ENCODE data around the gene IER5.
A peak's percentile ranks its signal among the peaks of the same experiment; 100 is the strongest.

IER5 gene

GRCh38 chr1:181099152-181100014 is 10.9 kb downstream of the IER5 start:
- DNase-seq (ENCODE audit: low read depth): no peak

DNA sequence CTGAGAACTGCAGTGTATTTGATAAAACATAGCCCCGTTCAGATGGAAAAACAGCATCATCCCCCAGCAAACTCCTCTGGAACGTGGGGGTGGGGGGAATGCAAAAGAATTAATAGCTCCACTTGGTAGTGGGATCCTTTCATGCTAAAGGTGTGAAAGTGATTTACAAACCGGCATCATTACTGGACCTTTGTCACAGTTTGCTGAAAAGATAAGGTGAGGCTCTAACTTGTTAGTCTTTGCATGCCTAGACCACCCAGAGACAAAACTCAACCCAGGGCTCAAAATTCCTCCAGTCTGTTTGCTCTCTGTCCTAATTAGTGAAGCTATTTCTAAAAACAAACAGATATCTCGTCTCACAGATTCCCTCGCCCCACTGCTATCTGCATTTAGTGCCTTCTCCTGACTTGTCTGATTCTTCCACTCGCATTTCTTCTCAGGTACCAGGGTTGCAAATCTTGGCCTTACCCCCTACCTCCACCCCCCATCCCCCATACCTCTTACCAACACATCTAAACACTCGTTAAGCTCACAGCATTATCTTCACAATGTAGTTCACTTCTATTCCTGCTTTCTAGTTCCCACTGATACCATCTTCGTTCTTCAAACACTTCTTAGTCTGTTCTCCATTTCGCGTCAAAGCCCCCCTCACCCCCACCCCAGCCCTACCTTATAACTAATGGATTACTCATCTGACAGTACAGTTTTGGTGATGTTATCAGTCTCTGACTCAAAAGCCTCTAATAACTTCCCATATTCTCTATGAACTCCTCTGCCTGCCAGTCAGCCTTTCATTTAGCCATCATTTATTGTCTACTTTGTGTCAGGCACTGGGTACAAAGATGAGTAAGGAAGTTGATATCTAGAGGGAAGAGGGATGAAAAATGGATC is 11.8 kb downstream of the IER5 start:
- no peak for DNase-seq (ENCODE audit: low read depth)

DNA sequence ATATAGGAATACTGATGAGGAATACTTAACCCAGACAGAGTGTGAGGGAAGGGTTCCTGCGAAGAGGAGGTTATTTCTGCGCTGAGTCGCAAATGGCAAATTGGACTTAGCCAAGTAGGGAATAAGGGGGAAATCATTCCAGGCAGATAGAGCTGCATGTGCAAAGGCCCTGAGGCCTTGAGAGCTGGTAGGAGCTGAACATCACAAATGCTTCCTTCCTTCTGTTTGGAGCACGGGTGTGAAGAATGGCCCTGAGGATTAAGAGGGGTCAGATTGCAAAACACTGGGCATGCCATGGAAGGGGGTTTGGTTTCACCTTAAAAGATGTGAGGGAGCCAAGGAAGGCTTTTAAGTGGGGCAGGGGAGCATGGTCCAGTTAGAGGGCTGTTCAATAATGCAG is 12.4 kb downstream of the IER5 start:
- no peak for DNase-seq (ENCODE audit: low read depth)

DNA sequence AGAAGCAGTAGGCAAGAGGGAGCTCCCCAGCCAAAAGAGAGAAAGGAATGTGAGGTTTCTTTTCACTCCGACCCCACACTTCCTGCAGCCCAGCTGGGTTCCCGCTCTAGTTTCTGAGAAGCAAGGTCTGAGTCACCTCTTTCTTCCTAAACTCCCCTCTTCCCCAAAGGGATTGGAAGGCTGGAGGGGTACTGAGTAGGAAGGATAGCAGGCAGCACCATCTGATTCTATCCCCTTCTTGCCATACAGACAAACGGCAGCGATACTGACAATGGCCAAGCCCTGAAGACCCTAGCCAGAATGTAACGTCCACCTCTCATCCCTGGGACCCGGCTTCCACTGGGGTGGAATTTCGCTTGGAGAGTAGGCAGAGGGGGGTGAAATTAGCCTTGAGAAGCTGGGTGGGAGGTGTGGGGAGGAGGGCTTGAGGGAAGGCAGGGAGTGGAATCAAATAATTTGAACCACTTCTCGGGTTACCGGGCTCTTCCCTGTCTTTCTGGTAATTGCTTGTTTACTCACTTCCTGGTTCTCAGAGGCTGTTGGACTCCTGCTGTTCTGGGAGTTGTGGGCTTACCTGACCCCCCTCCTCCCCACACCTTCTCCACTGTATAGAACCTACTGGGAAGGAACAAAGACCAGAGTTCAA is 13.2 kb downstream of the IER5 start:
- no peak for DNase-seq (ENCODE audit: low read depth)

DNA sequence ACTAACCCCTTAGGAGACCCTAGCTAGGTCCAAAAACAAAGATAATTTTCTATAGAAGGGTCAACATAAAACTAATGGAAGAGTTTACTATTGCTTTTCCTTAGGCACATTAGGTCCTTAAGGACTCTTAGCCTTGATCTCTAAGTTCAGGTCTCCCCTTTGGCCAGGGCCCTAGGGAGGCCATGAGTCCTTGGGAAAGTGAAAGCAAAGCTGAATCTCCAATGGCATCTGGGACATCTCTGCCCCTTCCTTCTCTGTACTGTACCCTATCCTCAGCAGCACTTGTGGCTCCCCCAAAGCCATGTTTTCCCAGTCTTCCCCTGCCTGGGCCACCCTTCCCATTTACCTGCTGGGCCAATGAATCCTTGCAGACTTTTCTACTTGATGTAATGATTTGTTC is 14.3 kb downstream of the IER5 start:
- DNase-seq (ENCODE audit: low read depth): no peak

- no peak for DNase-seq (ENCODE audit: low read depth)
Observed at GRCh38 chr1:181103399-181103798, 14.9 kb downstream of the IER5 start.

DNA sequence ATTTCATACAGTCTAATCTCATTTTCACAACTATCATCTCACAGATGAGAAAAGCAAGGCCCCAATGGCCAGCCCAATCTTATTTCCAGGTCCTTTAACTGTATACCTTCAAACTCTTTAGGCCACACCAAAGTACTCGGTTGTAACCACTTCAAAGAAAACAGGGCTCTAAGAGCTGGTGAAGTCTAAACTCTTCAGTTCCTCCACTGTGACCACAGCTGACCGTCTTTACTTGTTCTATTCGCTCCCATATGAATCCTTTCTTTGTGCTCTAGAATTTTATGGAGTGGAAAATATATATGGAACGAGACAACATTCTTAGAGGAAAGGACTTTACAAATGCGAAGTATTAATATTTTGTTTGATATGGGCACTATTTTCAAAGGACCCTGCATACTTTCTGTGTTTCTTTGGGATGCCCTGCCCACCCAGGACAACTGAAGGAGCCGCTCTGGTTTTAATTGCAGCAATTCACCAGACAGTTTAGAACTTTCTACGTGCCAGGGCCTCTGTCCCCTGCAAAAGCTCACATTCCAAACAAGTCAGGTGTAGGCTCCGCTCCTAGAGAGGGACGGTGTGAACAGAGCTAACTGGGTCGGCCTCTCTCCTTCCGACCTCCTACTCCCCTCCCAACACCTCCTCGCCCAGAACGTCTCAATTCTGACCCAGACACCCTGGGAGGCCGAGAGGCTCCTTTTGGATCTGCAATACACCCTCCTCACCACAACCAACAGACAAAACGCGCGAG is 15.7 kb downstream of the IER5 start:
- no peak for DNase-seq (ENCODE audit: low read depth)

DNA sequence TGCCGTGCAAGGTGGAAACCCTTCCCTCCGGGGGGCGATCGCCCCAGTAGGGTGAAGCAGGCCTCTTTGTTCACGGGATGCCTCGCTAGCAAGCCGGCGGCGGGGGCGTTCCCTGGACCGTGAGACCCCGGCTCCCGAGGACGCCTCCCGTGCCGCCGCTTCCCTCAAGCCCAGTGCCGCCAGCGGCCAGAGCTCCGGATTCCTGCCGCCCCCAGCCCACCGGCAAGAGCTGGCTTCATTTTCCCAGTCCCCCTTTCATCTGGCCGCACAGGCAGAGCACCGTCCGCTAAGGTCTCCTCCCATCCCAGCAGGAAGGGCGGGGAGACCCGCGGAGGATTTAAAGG is 16.3 kb downstream of the IER5 start:
- DNase-seq (ENCODE audit: low read depth): no peak

GRCh38 chr1:181105134-181106021 is 16.9 kb downstream of the IER5 start:
- DNase-seq (ENCODE audit: low read depth): peak; percentile 80

GRCh38 chr1:181106022-181106312 is 17.5 kb downstream of the IER5 start:
- DNase-seq (ENCODE audit: low read depth): no peak

- DNase-seq (ENCODE audit: low read depth): no peak
Observed at GRCh38 chr1:181106479-181106878, 18.0 kb downstream of the IER5 start.

DNA sequence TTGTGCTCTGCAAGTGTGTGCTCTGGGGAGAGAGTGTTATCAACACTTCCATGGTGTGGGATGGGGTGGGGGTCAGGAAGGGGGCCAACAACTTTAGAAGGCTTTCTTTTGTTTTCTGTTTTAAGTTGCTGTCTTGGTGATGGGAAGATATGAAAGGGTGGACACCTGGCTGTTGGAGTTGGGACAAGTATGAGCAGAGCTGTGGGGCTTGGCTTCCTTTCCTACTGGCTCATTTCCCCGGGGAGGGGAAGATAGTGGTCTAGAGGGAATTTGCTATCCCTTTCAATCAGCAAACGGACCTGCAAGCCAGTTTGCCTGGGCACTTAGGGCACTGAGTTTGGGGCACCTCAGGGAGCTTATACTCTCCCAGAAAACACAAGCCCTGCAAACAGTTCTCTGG is 19.2 kb downstream of the IER5 start:
- no peak for DNase-seq (ENCODE audit: low read depth)

- DNase-seq (ENCODE audit: low read depth): no peak
Observed at GRCh38 chr1:181108304-181108867, 19.9 kb downstream of the IER5 start.

DNA sequence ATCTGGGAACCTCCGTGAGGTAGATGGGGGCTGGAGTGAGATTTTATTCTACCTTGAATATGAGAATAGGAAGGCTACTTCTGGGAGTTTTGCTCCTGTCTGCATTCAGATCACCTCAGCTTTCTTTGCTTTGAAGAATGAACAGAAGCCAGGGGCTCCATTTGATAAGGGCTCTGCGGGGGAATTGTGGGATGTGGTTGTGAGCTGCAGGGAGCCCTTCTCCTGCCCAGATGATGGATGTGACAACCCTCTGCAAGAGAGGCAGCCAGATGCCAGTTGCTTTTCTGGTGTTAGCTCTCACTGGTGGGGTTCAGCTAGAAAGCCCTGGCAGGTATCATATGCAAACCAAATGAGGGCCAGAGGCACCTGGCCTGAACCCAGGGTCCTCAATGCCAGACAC is 21.5 kb downstream of the IER5 start:
- no peak for DNase-seq (ENCODE audit: low read depth)

DNA sequence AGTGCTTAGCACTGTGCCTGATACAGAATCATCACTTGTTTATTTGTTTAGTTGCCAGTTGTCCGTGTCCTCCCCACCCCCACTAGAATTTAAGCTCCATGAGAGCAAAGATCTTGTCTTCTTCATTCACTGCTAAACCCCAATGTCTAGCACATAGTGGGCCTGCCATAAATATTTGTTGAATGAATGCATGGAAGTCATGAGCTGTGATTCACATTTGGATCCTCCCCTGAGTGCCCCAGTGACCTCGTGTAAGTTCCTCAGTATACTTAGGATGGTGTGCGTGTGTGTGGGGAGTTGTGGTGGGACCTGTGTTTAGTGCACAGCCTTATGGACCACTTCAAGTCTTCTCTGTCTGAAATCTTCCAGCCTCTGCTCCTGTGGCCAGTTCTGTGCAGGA is 23.1 kb downstream of the IER5 start:
- no peak for DNase-seq (ENCODE audit: low read depth)

GRCh38 chr1:181112071-181112929 is 23.8 kb downstream of the IER5 start:
- peak; percentile 97 for DNase-seq (ENCODE audit: low read depth)

DNA sequence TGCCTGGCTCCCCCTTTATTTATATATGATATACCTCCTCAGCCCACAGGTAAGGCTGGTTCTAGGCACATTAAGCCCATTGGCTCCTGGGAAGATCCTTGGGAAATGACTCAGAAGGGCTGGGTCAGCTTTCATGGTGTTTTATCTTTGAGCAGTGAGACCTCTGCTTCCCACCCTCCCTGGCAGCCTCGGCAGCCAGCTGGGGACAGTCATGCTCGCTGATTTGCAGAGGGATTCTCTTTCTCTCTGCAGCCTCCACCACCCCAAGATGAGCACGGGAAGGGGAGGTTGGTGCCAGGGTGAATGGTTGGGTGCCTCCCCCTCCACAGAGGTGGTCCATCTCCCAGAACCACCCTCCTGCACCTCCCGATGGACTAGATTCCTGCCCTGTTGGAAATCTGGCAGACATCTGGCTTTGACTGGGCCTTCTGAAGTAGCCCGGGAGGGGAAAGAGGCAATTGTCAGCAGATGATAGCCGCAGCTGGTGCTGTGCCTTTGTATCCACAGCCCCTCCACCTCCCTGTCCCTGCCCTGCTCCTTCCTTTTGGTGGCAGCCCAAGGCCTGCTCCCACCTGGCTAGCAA is 24.6 kb downstream of the IER5 start:
- no peak for DNase-seq (ENCODE audit: low read depth)

GRCh38 chr1:181114574-181115367 is 26.3 kb downstream of the IER5 start:
- no peak for DNase-seq (ENCODE audit: low read depth)

DNA sequence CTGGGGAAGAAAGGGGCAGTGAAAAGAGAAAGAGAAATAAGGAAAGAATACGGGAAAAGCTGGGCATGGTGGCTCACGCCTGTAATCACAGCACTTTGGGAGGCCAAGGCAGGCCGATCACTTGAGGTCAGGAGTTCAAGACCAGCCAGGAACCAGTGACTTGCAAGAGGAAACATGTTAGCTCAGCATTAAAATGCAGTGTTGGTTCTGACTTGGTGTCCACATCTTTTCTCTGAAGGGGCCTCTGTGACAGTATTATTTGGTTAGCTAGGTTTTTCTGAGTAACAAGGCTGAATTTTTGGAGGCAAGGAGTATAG is 26.8 kb downstream of the IER5 start:
- no peak for DNase-seq (ENCODE audit: low read depth)

Measured in stromal cell of bone marrow (primary cell).